ENCODE data around the gene GRIP1.

DNA sequence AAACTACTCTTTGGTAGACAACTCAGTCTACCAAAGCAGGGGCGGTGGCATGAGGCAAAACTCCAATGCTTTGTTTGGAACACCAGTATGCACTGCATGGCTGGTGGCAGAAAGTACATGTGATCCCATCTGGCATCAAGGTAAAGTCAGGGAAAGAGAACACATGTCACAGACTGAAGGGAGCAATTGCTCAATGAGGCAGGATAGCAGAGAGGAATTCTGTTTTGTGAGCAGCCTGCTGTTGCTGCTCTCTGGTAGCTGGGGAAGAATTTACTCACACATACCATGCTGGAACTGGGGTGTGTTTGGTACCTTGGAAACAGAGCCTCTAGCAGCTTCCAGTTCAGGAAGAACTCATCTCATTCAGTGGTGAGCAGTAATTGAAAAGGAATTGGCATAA, 291.8 kb downstream of the GRIP1 start:
- TF ChIP-seq, protein P1, sequence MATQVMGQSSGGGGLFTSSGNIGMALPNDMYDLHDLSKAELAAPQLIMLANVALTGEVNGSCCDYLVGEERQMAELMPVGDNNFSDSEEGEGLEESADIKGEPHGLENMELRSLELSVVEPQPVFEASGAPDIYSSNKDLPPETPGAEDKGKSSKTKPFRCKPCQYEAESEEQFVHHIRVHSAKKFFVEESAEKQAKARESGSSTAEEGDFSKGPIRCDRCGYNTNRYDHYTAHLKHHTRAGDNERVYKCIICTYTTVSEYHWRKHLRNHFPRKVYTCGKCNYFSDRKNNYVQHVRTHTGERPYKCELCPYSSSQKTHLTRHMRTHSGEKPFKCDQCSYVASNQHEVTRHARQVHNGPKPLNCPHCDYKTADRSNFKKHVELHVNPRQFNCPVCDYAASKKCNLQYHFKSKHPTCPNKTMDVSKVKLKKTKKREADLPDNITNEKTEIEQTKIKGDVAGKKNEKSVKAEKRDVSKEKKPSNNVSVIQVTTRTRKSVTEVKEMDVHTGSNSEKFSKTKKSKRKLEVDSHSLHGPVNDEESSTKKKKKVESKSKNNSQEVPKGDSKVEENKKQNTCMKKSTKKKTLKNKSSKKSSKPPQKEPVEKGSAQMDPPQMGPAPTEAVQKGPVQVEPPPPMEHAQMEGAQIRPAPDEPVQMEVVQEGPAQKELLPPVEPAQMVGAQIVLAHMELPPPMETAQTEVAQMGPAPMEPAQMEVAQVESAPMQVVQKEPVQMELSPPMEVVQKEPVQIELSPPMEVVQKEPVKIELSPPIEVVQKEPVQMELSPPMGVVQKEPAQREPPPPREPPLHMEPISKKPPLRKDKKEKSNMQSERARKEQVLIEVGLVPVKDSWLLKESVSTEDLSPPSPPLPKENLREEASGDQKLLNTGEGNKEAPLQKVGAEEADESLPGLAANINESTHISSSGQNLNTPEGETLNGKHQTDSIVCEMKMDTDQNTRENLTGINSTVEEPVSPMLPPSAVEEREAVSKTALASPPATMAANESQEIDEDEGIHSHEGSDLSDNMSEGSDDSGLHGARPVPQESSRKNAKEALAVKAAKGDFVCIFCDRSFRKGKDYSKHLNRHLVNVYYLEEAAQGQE (IDR thresholded peaks at IDR 0.05; ENCODE audit: insufficient replicate concordance, low read depth): no peak
- TF ChIP-seq, protein P2, sequence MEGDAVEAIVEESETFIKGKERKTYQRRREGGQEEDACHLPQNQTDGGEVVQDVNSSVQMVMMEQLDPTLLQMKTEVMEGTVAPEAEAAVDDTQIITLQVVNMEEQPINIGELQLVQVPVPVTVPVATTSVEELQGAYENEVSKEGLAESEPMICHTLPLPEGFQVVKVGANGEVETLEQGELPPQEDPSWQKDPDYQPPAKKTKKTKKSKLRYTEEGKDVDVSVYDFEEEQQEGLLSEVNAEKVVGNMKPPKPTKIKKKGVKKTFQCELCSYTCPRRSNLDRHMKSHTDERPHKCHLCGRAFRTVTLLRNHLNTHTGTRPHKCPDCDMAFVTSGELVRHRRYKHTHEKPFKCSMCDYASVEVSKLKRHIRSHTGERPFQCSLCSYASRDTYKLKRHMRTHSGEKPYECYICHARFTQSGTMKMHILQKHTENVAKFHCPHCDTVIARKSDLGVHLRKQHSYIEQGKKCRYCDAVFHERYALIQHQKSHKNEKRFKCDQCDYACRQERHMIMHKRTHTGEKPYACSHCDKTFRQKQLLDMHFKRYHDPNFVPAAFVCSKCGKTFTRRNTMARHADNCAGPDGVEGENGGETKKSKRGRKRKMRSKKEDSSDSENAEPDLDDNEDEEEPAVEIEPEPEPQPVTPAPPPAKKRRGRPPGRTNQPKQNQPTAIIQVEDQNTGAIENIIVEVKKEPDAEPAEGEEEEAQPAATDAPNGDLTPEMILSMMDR (IDR thresholded peaks at IDR 0.05; ENCODE audit: insufficient read depth, low read length): no peak
- no peak for TF ChIP-seq POLR2AphosphoS5 (IDR thresholded peaks at IDR 0.05; ENCODE audit: low read depth)
